ENCODE data around the gene GALNT17.

The GALNT17 gene

DNA sequence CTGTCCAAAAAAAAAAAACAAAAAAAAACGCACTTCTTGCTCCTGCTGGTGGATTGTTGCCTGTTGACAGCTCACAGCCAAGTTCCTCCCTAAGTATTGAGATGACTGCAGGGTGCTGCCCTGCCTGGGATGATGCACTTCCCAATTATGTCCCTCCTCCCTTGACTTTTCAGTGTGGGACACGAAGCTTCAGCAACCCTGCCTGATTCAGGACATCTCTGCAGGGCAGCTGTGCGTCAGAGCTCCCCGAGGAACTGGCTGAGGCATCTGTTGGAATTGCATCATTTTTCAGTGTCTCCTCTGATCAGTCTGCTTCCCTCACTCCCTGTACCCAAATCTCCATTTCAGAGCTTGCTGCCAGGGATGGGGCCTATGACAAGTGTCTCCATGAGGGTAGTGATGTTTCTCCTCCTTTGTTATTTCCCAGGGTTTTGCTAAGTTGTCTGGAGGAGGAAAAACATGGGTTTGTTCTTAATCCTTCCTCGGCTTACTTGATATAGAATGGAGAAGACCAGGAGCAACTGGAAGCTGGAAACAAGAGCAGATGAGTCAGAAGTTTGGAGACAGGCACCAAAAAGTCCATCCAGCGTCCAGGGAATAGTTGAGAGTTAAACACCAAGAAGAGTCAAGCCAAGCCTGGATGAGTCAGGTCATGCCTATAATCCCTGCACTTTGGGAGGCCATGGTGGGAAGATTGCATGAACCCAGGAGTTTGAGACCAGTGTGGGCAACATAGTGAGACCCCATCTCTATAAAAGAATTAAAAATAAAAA is 355.1 kb downstream of the GALNT17 start:
- ChIA-PET CTCF (no interaction called here), POLR2A (no interaction called here)
- DNase-seq (ENCODE audit: extremely low spot score) = no peak

DNA sequence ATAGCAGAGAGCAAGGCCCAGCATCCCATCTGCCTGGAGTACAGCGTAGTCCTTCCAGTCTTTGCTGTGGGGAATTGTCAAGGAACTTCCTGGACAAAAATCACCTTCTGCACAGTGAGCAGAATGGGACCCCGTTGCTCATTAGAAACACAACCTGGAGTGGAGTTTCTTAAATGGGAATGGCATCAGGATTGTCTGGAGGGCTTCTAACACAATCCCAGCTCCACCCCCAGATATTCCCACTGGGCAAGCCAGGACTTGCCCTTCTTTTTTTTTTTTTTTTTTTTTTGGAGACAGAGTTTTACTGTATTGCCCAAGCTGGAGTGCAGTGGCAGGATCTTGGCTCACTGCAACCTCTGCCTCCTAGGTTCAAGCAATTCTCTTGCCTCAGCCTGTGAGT is 356.4 kb downstream of the GALNT17 start:
- POLR2A ChIA-PET = no interaction called here
- CTCF ChIA-PET = no interaction called here
- no peak for DNase-seq (ENCODE audit: extremely low spot score)
- TF ChIP-seq ZNF384 (IDR thresholded peaks at IDR 0.05) (0 out of 2 replicates have a peak, but pooled peaks have one; percentile 9), BHLHE40 (IDR thresholded peaks at IDR 0.05; ENCODE audit: borderline replicate concordance) (no peak), ARNT (IDR thresholded peaks at IDR 0.05) (no peak)

More for the DNA sequence above, 355.1 kb downstream of the GALNT17 start:
- no peak for TF ChIP-seq CTBP1 (IDR thresholded peaks at IDR 0.05; ENCODE audit: borderline replicate concordance)
- TF ChIP-seq ARNT (IDR thresholded peaks at IDR 0.05) = no peak
- no peak for TF ChIP-seq NFRKB (IDR thresholded peaks at IDR 0.05)
- no peak for TF ChIP-seq ELF4 (IDR thresholded peaks at IDR 0.05)
- TF ChIP-seq SP1 (IDR thresholded peaks at IDR 0.05) = no peak
- TF ChIP-seq SUZ12 (IDR thresholded peaks at IDR 0.05) = no peak
- no peak for TF ChIP-seq LEF1 (IDR thresholded peaks at IDR 0.05; ENCODE audit: borderline replicate concordance)
- TF ChIP-seq, protein P1, sequence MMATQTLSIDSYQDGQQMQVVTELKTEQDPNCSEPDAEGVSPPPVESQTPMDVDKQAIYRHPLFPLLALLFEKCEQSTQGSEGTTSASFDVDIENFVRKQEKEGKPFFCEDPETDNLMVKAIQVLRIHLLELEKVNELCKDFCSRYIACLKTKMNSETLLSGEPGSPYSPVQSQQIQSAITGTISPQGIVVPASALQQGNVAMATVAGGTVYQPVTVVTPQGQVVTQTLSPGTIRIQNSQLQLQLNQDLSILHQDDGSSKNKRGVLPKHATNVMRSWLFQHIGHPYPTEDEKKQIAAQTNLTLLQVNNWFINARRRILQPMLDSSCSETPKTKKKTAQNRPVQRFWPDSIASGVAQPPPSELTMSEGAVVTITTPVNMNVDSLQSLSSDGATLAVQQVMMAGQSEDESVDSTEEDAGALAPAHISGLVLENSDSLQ (IDR thresholded peaks at IDR 0.05) = no peak
- TF ChIP-seq L3MBTL2 (conservative IDR thresholded peaks at IDR 0.05) = no peak
- TF ChIP-seq BHLHE40 (IDR thresholded peaks at IDR 0.05; ENCODE audit: borderline replicate concordance) = no peak
- no peak for TF ChIP-seq FOXM1 (IDR thresholded peaks at IDR 0.05; ENCODE audit: borderline replicate concordance)
- no peak for TF ChIP-seq FOXK2 (IDR thresholded peaks at IDR 0.05)
- TF ChIP-seq TARDBP (IDR thresholded peaks at IDR 0.05) = no peak

DNA sequence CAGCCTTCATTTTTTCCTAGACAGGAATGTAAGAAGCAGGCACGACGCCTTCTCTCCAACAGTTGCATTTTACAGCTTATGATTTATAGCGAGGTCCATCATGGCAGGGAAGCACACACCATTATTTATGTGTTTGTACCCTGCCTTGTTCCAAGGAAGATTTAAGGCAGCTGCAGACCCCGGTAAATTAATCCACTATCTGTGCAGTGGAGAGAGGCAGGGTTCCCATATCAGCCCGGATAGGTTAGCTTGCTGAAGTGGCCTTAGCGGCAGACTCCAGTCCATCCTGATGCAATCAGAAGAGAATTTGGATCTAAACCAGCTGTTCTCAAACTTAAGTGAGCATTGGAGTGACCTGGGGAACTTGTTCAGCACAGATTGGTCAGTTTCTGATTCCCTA is 359.4 kb downstream of the GALNT17 start:
- ChIA-PET POLR2A (no interaction called here), CTCF (no interaction called here)
- no peak for DNase-seq (ENCODE audit: extremely low spot score)
- TF ChIP-seq CTBP1 (IDR thresholded peaks at IDR 0.05; ENCODE audit: borderline replicate concordance) (no peak), NFRKB (IDR thresholded peaks at IDR 0.05) (no peak), ZNF384 (IDR thresholded peaks at IDR 0.05) (no peak), BHLHE40 (IDR thresholded peaks at IDR 0.05; ENCODE audit: borderline replicate concordance) (no peak), L3MBTL2 (conservative IDR thresholded peaks at IDR 0.05) (no peak), FOXK2 (IDR thresholded peaks at IDR 0.05) (no peak), ELF4 (IDR thresholded peaks at IDR 0.05) (no peak), ARNT (IDR thresholded peaks at IDR 0.05) (no peak), HDGF (IDR thresholded peaks at IDR 0.05; ENCODE audit: borderline replicate concordance) (no peak), FOXM1 (IDR thresholded peaks at IDR 0.05; ENCODE audit: borderline replicate concordance) (no peak), FOXA1 (IDR thresholded peaks at IDR 0.05) (no peak)
- TF ChIP-seq, protein P1 (IDR thresholded peaks at IDR 0.05) = no peak

DNA sequence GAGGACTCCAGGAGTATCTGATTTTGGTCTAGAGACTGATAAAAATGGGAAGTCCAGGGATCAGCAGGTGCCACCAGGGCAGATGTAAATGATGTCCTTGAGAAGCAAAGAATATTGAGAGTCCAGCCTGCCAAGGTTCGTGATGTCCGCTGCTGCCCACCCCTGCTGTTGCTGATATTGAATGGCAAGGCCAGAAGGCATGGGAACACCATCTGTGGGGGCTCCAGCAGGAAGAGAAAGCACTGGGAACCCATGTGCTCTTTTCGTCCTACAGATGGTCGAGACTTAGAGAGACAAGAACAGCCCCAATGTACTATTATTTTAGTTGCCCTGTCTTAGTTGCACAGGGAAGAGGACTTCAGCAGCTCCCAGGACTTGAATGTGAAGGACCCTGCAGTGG is 363.9 kb downstream of the GALNT17 start:
- CTCF ChIA-PET = no interaction called here
- DNase-seq (ENCODE audit: extremely low spot score) = no peak
- no peak for TF ChIP-seq ELF4 (IDR thresholded peaks at IDR 0.05)
- TF ChIP-seq SP1 (IDR thresholded peaks at IDR 0.05) = no peak
- TF ChIP-seq TARDBP (IDR thresholded peaks at IDR 0.05) = no peak
- no peak for TF ChIP-seq NFRKB (IDR thresholded peaks at IDR 0.05)
- TF ChIP-seq LEF1 (IDR thresholded peaks at IDR 0.05; ENCODE audit: borderline replicate concordance) = no peak
- no peak for TF ChIP-seq ZNF384 (IDR thresholded peaks at IDR 0.05)
- POLR2A ChIA-PET = no interaction called here

DNA sequence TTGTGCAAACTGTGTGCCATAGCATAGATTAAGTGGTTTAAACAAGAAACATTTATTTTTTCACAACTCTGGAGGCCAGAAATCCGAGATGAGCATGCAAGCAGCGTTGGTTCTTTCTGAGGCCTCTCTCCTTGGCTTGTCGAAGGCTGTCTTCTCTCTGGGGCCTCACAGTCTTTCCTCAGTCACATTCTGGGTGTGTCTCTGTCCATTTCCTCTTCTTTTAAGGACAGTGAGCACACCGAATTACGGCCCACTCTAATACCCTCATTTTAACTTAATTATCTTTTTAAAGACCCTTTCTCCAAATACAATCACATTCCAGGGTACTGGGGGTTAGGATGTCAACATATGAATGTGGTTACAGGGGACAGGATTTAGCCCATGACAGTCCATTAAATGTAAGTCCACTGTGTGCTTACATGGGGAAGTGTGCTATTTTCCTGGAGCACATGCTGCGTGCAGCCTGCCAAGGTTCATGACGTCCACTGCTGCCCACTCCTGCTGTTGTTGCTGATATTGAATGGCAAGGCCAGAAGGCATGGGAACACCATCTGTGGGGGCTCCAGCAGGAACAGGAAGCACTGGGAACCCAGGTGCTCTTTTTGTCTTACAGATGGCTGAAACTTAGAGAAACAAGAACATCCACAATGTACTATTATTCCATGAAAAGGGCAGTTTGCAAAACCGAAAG is 365.5 kb downstream of the GALNT17 start:
- ChIA-PET CTCF (no interaction called here), POLR2A (no interaction called here)
- TF ChIP-seq, protein P1 (IDR thresholded peaks at IDR 0.05) = no peak
- no peak for DNase-seq (ENCODE audit: extremely low spot score)

DNA sequence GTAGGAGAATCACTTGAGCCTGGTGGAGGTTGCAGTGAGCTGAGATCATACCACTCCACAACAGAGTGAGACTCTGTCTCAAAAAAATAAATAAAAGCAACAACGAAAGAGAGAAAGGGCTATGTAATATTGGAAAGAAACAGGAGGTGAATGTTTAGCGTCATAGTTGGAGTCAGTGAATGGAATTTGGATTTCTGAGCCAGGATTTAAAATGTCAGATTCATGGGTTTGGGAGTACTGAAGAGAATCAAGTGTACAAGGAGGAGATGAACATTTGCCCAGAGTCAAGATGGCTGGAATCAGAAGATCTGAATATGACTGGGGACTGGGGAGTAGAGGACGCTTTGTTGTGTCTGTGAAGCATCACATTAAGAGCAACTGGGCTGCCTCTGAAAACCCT is 366.4 kb downstream of the GALNT17 start:
- DNase-seq (ENCODE audit: extremely low spot score) = no peak
- ChIA-PET POLR2A (no interaction called here), CTCF (no interaction called here)
- TF ChIP-seq FOXK2 (IDR thresholded peaks at IDR 0.05) = no peak
- TF ChIP-seq ZNF384 (IDR thresholded peaks at IDR 0.05) = no peak
- no peak for TF ChIP-seq FOXA1 (IDR thresholded peaks at IDR 0.05)

DNA sequence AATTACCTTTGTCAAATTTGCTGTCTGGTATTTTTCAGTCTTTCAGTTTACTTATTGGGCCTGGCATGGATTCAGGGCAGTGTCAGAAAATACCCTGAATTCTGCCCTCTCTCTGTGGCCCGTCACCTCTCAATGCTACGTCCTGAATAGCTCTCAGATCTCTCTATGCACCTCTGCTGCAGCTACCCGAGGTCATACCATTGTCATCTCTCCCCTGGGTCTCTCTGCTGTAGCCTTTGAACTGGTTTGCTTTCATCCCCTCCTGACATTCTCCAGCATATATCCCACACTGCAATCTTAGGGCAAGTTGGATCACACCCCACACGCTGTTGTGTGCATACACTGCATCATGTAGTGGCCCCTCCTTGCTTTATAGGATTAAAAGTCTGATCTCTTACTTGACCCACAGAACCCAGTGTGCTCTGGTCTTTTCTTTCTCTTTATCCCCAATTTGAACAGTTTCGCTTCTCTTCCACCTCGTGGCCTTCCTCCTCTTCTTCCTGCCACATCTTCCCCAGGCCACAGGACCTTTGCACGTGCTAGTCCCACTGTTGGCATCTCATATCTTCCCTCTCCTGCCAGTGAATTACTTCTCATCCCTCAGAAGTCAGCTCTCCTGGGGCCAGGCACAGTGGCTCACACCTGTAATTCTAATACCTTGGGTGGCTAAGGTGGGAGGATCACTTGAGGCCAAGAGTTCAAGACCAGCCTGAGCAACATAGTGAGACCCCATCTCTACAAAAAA is 372.9 kb downstream of the GALNT17 start:
- no peak for TF ChIP-seq L3MBTL2 (conservative IDR thresholded peaks at IDR 0.05)
- no peak for TF ChIP-seq FOXM1 (IDR thresholded peaks at IDR 0.05; ENCODE audit: borderline replicate concordance)
- ChIA-PET POLR2A (no interaction called here), CTCF (no interaction called here)
- DNase-seq (ENCODE audit: extremely low spot score) = no peak
